Tibial nerve (tissue), 4 donors: ENCODE results near the gene PCMT1.

ENCODE experiments used
- EP300 ChIP-seq, 2 donors: sonication (generic); formaldehyde crosslinking; IDR thresholded peaks; one replicate each; pipeline ENCODE4 v1.6.1; 2017; ENCODE audit warnings: antibody characterized with exemption in 2 of 2, mild to moderate bottlenecking in 1 of 2
- POLR2A ChIP-seq, 2 donors: fragments of 450-650 bp; IDR thresholded peaks; one replicate each; pipeline ENCODE4 v1.6.1; 2017; ENCODE audit warnings: antibody characterized with exemption in 2 of 2, mild to moderate bottlenecking in 2 of 2, moderate library complexity in 2 of 2
- TF ChIP-seq, protein P1 (sequence below), 5 experiments: fragments of 200-600 bp in 3 of 5; fragments of 450-650 bp in 2 of 5; sonication (generic) in 3 of 5; IDR thresholded peaks; one replicate each; pipeline ENCODE4 v1.5.1; 2016 to 2019; ENCODE audit warnings: antibody characterized with exemption in 5 of 5, mild to moderate bottlenecking in 3 of 5, moderate library complexity in 2 of 5

DNA sequence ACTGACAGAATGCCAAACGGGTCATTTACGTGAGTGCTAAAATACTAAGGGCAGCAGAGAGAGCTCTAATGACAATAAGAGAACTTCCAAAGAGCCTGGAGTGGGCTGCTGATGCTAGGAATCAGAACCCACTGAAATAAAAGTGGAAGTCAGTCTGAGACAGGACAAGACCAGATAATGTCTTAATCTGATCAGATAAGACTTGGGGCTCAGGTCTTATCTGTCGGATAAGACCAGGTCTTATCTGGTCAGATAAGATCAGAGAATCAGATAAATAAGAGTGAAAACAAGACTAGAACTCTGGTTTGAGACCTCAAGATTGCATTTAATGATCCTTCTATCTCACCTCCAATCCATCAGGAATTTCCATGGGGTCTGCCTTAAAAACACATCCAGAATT is 96.0 kb downstream of the PCMT1 start:
- no peak for TF ChIP-seq POLR2A (IDR thresholded peaks at IDR 0.05)
- TF ChIP-seq, protein P1, sequence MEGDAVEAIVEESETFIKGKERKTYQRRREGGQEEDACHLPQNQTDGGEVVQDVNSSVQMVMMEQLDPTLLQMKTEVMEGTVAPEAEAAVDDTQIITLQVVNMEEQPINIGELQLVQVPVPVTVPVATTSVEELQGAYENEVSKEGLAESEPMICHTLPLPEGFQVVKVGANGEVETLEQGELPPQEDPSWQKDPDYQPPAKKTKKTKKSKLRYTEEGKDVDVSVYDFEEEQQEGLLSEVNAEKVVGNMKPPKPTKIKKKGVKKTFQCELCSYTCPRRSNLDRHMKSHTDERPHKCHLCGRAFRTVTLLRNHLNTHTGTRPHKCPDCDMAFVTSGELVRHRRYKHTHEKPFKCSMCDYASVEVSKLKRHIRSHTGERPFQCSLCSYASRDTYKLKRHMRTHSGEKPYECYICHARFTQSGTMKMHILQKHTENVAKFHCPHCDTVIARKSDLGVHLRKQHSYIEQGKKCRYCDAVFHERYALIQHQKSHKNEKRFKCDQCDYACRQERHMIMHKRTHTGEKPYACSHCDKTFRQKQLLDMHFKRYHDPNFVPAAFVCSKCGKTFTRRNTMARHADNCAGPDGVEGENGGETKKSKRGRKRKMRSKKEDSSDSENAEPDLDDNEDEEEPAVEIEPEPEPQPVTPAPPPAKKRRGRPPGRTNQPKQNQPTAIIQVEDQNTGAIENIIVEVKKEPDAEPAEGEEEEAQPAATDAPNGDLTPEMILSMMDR (IDR thresholded peaks at IDR 0.05), result no peak
- no peak for TF ChIP-seq EP300 (IDR thresholded peaks at IDR 0.05)
